SK-N-SH treated with all-trans-retinoic acid at 6 μM for 48 hours (cell line): Measurements from ENCODE around the gene VEGFB.

Source experiments
- ARNTL ChIP-seq: fragments of 450-650 bp; formaldehyde crosslinking; IDR thresholded peaks from 2 replicates; pipeline ENCODE4 v1.5.0; 2020; ENCODE audit warnings: low read depth, mild to moderate bottlenecking, moderate library complexity, borderline replicate concordance
- BACH2 ChIP-seq: fragments of 250-450 bp; sonication (Bioruptor Pico); IDR thresholded peaks from 2 replicates; pipeline ENCODE4 v1.9.0; 2021; ENCODE audit warnings: mild to moderate bottlenecking, borderline replicate concordance
- GLIS3 ChIP-seq: fragments of 250-450 bp; sonication (Bioruptor Pico); IDR thresholded peaks from 2 replicates; pipeline ENCODE4 v1.5.0; 2020; ENCODE audit warnings: mild to moderate bottlenecking, moderate library complexity
- ISL1 ChIP-seq: fragments of 250-450 bp; sonication (Bioruptor Pico); IDR thresholded peaks from 2 replicates; pipeline ENCODE4 v2.1.2; 2022; ENCODE audit warnings: mild to moderate bottlenecking, moderate library complexity
- PATZ1 ChIP-seq: fragments of 250-450 bp; sonication (Bioruptor Pico); IDR thresholded peaks from 2 replicates; pipeline ENCODE4 v1.8.0; 2020; ENCODE audit warnings: mild to moderate bottlenecking, moderate library complexity, borderline replicate concordance
- RARB ChIP-seq: fragments of 250-450 bp; sonication (Bioruptor Pico); IDR thresholded peaks from 2 replicates; pipeline ENCODE4 v1.8.0; 2021; ENCODE audit warnings: mild to moderate bottlenecking, moderate library complexity
- SNAI2 ChIP-seq: fragments of 250-450 bp; sonication (Bioruptor Pico); IDR thresholded peaks from 2 replicates; pipeline ENCODE4 v1.5.0; 2020; ENCODE audit warnings: mild to moderate bottlenecking, moderate library complexity
- TCF4 ChIP-seq: fragments of 250-450 bp; sonication (Bioruptor Pico); IDR thresholded peaks from 2 replicates; pipeline ENCODE4 v1.8.0; 2021; ENCODE audit warnings: mild to moderate bottlenecking, moderate library complexity, borderline replicate concordance
- TOX ChIP-seq: fragments of 250-450 bp; sonication (Bioruptor Pico); IDR thresholded peaks from 2 replicates; pipeline ENCODE4 v1.8.0; 2021; ENCODE audit warnings: mild to moderate bottlenecking, moderate library complexity, borderline replicate concordance
- ZC3H10 ChIP-seq: fragments of 250-450 bp; sonication (Bioruptor Pico); IDR thresholded peaks from 2 replicates; pipeline ENCODE4 v1.5.1; 2021; ENCODE audit warnings: mild to moderate bottlenecking, moderate library complexity
- ZFP3 ChIP-seq: fragments of 250-450 bp; sonication (Bioruptor Pico); IDR thresholded peaks from 2 replicates; pipeline ENCODE4 v1.5.0; 2020; ENCODE audit warnings: mild to moderate bottlenecking, moderate library complexity
- ZFP30 ChIP-seq: fragments of 450-650 bp; formaldehyde crosslinking; IDR thresholded peaks from 2 replicates; pipeline ENCODE4 v1.5.0; 2022; ENCODE audit warnings: mild to moderate bottlenecking, moderate library complexity
- ZNF565 ChIP-seq: fragments of 450-650 bp; formaldehyde crosslinking; conservative IDR thresholded peaks from 2 replicates; pipeline ENCODE4 v1.5.0; 2020; ENCODE audit warnings: low read depth, mild to moderate bottlenecking, moderate library complexity
- TF ChIP-seq, protein P1 (sequence below): fragments of 250-450 bp; sonication (Bioruptor Pico); IDR thresholded peaks from 2 replicates; pipeline ENCODE4 v1.5.1; 2020; ENCODE audit warnings: low read depth, mild to moderate bottlenecking, moderate library complexity

DNA sequence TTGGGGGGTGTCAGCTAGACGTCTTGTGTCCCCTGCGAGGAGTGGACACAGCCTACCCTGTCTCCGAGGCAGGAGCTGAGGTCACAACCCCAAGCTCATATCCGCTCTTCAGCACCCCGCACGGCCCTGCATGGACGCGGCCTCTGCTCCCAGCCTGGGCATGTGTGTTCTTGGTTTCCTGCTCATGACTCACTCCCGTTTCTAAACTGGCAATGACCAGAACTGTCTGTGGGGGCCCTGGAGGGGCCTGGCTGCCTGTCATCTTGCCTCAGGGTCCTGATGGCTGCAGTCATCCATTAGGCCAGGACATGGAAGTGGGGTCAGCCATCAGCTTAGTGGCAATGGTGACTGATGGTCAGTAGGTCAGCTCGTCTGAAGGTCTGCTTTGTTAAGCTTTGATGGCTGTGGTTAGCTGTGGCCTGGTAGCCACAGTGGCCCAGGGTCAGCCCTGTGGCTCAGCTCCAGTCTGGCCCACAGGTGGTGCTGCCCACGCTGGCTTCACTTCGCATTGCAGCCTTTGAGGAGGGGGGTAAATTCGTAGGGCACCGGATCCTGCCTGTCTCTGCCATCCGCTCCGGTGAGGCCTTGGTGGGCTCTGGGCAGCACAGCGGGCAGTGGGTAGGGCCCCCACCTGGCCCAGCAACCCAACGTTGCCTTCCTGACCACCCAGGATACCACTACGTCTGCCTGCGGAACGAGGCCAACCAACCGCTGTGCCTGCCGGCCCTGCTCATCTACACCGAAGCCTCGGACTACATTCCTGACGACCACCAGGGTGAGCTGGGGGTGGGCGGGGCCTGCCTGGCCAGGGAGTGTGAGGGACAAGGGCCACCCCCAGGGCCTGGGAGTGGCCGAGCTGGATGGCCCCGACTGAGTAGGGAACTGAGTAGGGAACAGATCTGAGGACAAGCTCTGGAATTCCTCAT, 28.9 kb downstream of the VEGFB start:
- no peak for TF ChIP-seq ISL1
- no peak for TF ChIP-seq RARB (CRISPR knock-in tag)
- TF ChIP-seq ZFP30: no peak
- TF ChIP-seq ZNF565 (CRISPR knock-in tag): no peak
- peak; percentile 63; the same call in 1 of the 2 replicates for TF ChIP-seq ZFP3 (CRISPR knock-in tag)
- no peak for TF ChIP-seq TCF4 (CRISPR knock-in tag)
- TF ChIP-seq PATZ1 (CRISPR knock-in tag): no peak
- TF ChIP-seq GLIS3: no peak
- no peak for TF ChIP-seq ZC3H10 (CRISPR knock-in tag)
- no peak for TF ChIP-seq SNAI2 (CRISPR knock-in tag)
- no peak for TF ChIP-seq ARNTL (CRISPR knock-in tag)
- TF ChIP-seq BACH2 (CRISPR knock-in tag): no peak
- TF ChIP-seq, protein P1, sequence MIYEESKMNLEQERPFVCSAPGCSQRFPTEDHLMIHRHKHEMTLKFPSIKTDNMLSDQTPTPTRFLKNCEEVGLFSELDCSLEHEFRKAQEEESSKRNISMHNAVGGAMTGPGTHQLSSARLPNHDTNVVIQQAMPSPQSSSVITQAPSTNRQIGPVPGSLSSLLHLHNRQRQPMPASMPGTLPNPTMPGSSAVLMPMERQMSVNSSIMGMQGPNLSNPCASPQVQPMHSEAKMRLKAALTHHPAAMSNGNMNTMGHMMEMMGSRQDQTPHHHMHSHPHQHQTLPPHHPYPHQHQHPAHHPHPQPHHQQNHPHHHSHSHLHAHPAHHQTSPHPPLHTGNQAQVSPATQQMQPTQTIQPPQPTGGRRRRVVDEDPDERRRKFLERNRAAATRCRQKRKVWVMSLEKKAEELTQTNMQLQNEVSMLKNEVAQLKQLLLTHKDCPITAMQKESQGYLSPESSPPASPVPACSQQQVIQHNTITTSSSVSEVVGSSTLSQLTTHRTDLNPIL (CRISPR knock-in tag): no peak
- no peak for TF ChIP-seq TOX (CRISPR knock-in tag)
